Measurements from ENCODE around the gene STOML2.
A peak's percentile ranks its signal among the peaks of the same experiment; 100 is the strongest.

The STOML2 gene

GRCh38 chr9:35091536-35091935 lies 11.4 kb downstream of the STOML2 start:
- Histone ChIP-seq H3K36me3 (ENCODE audit: control insufficient read depth in 1 of 2, insufficient read depth in 2 of 2, low read length in 2 of 2) (peaks cover 26 to 69% of the 10 kb centered on the region in 2 donors), H3K4me1 (ENCODE audit: control insufficient read depth in 1 of 2, insufficient read depth in 2 of 2, low read length in 2 of 2) (peaks cover 7 to 9% of the 10 kb centered on the region in 2 donors), H3K4me3 (ENCODE audit: low read depth in 1 of 2, low read length in 2 of 2) (no peak overlapping the region), H3K9ac (ENCODE audit: low read depth in 1 of 2, low read length in 2 of 2) (no peak overlapping the region), H3K9me3 (ENCODE audit: control insufficient read depth in 1 of 2, low read length in 2 of 2) (no peaks in the 10 kb centered on the region), H3K27me3 (ENCODE audit: control insufficient read depth in 1 of 2, insufficient read depth in 2 of 2, low read length in 2 of 2) (no peaks in the 10 kb centered on the region), H3K27ac (ENCODE audit: low read depth, low read length) (no peak overlapping the region)

- no peaks in the 10 kb centered on the region for H3K4me1 ChIP-seq (ENCODE audit: control insufficient read depth in 1 of 2, insufficient read depth in 2 of 2, low read length in 2 of 2)
- H3K36me3 ChIP-seq (ENCODE audit: control insufficient read depth in 1 of 2, insufficient read depth in 2 of 2, low read length in 2 of 2) = peaks cover 29 to 69% of the 10 kb centered on the region in 2 donors
- H3K9me3 ChIP-seq (ENCODE audit: control insufficient read depth in 1 of 2, low read length in 2 of 2) = no peaks in the 10 kb centered on the region
- H3K9ac ChIP-seq (ENCODE audit: low read depth in 1 of 2, low read length in 2 of 2) = no peak overlapping the region
- no peak overlapping the region for H3K27ac ChIP-seq (ENCODE audit: low read depth, low read length)
- no peaks in the 10 kb centered on the region for H3K27me3 ChIP-seq (ENCODE audit: control insufficient read depth in 1 of 2, insufficient read depth in 2 of 2, low read length in 2 of 2)
- no peak overlapping the region for H3K4me3 ChIP-seq (ENCODE audit: low read depth in 1 of 2, low read length in 2 of 2)
These were observed 13.5 kb downstream of the STOML2 start for GRCh38 chr9:35089434-35089833.

- Histone ChIP-seq H3K27me3 (ENCODE audit: control insufficient read depth in 1 of 2, insufficient read depth in 2 of 2, low read length in 2 of 2) (no peaks in the 10 kb centered on the region), H3K4me1 (ENCODE audit: control insufficient read depth in 1 of 2, insufficient read depth in 2 of 2, low read length in 2 of 2) (peaks cover 0 to 3% of the 10 kb centered on the region in 2 donors), H3K9me3 (ENCODE audit: control insufficient read depth in 1 of 2, low read length in 2 of 2) (no peaks in the 10 kb centered on the region), H3K36me3 (ENCODE audit: control insufficient read depth in 1 of 2, insufficient read depth in 2 of 2, low read length in 2 of 2) (peaks cover 23 to 28% of the 10 kb centered on the region in 2 donors), H3K27ac (ENCODE audit: low read depth, low read length) (no peak overlapping the region), H3K4me3 (ENCODE audit: low read depth in 1 of 2, low read length in 2 of 2) (no peak overlapping the region), H3K9ac (ENCODE audit: low read depth in 1 of 2, low read length in 2 of 2) (no peak overlapping the region)
These were observed 17.9 kb downstream of the STOML2 start for GRCh38 chr9:35085078-35085477.

GRCh38 chr9:35079426-35080341 lies 23.2 kb downstream of the STOML2 start, which contains the start of gene FANCG:
Gene FANCG (minus strand): TSS chr9:35079942. CDS start chr9:35079524, 418 bp downstream.
- H3K4me3 ChIP-seq (ENCODE audit: low read depth in 1 of 2, low read length in 2 of 2) = peak within 1 kb of the TSS; percentile 84 to 92

GRCh38 chr9:35079041-35079425 lies 23.9 kb downstream of the STOML2 start:
- H3K4me3 ChIP-seq (ENCODE audit: low read depth in 1 of 2, low read length in 2 of 2) = peak overlapping the region; percentile 84 to 92
- H3K4me1 ChIP-seq (ENCODE audit: control insufficient read depth in 1 of 2, insufficient read depth in 2 of 2, low read length in 2 of 2) = peaks cover 11 to 20% of the 10 kb centered on the region in 2 donors
- no peak overlapping the region for H3K27ac ChIP-seq (ENCODE audit: low read depth, low read length)
- H3K9ac ChIP-seq (ENCODE audit: low read depth in 1 of 2, low read length in 2 of 2) = peak overlapping the region; percentile 70 to 88
- no peaks in the 10 kb centered on the region for H3K9me3 ChIP-seq (ENCODE audit: control insufficient read depth in 1 of 2, low read length in 2 of 2)
- H3K36me3 ChIP-seq (ENCODE audit: control insufficient read depth in 1 of 2, insufficient read depth in 2 of 2, low read length in 2 of 2) = peaks cover 0 to 20% of the 10 kb centered on the region in 2 donors
- H3K27me3 ChIP-seq (ENCODE audit: control insufficient read depth in 1 of 2, insufficient read depth in 2 of 2, low read length in 2 of 2) = no peaks in the 10 kb centered on the region

More at GRCh38 chr9:35079426-35080341, 23.2 kb downstream of the STOML2 start, which contains the start of gene FANCG:
- Histone ChIP-seq H3K9me3 (ENCODE audit: control insufficient read depth in 1 of 2, low read length in 2 of 2) (no peaks in the 10 kb centered on the region), H3K4me1 (ENCODE audit: control insufficient read depth in 1 of 2, insufficient read depth in 2 of 2, low read length in 2 of 2) (peaks cover 11 to 20% of the 10 kb centered on the region in 2 donors), H3K36me3 (ENCODE audit: control insufficient read depth in 1 of 2, insufficient read depth in 2 of 2, low read length in 2 of 2) (peaks cover 0 to 13% of the 10 kb centered on the region in 2 donors), H3K9ac (ENCODE audit: low read depth in 1 of 2, low read length in 2 of 2) (peak within 1 kb of the TSS; percentile 70 to 88), H3K27me3 (ENCODE audit: control insufficient read depth in 1 of 2, insufficient read depth in 2 of 2, low read length in 2 of 2) (no peaks in the 10 kb centered on the region), H3K27ac (ENCODE audit: low read depth, low read length) (peak within 1 kb of the TSS; percentile 54)

GRCh38 chr9:35078066-35078465 lies 24.9 kb downstream of the STOML2 start:
- Histone ChIP-seq H3K9me3 (ENCODE audit: control insufficient read depth in 1 of 2, low read length in 2 of 2) (no peaks in the 10 kb centered on the region), H3K27me3 (ENCODE audit: control insufficient read depth in 1 of 2, insufficient read depth in 2 of 2, low read length in 2 of 2) (no peaks in the 10 kb centered on the region), H3K27ac (ENCODE audit: low read depth, low read length) (no peak overlapping the region), H3K4me1 (ENCODE audit: control insufficient read depth in 1 of 2, insufficient read depth in 2 of 2, low read length in 2 of 2) (peaks cover 16 to 24% of the 10 kb centered on the region in 2 donors), H3K36me3 (ENCODE audit: control insufficient read depth in 1 of 2, insufficient read depth in 2 of 2, low read length in 2 of 2) (peaks cover 0 to 23% of the 10 kb centered on the region in 2 donors), H3K9ac (ENCODE audit: low read depth in 1 of 2, low read length in 2 of 2) (peak overlapping the region in 1 of 2 donors; percentile 88), H3K4me3 (ENCODE audit: low read depth in 1 of 2, low read length in 2 of 2) (peak overlapping the region; percentile 84 to 92)

GRCh38 chr9:35076848-35077247 lies 26.1 kb downstream of the STOML2 start:
- H3K9me3 ChIP-seq (ENCODE audit: control insufficient read depth in 1 of 2, low read length in 2 of 2) = no peaks in the 10 kb centered on the region
- H3K27me3 ChIP-seq (ENCODE audit: control insufficient read depth in 1 of 2, insufficient read depth in 2 of 2, low read length in 2 of 2) = no peaks in the 10 kb centered on the region
- no peak overlapping the region for H3K4me3 ChIP-seq (ENCODE audit: low read depth in 1 of 2, low read length in 2 of 2)
- H3K27ac ChIP-seq (ENCODE audit: low read depth, low read length) = no peak overlapping the region
- no peak overlapping the region for H3K9ac ChIP-seq (ENCODE audit: low read depth in 1 of 2, low read length in 2 of 2)
- H3K36me3 ChIP-seq (ENCODE audit: control insufficient read depth in 1 of 2, insufficient read depth in 2 of 2, low read length in 2 of 2) = peaks cover 0 to 23% of the 10 kb centered on the region in 2 donors
- H3K4me1 ChIP-seq (ENCODE audit: control insufficient read depth in 1 of 2, insufficient read depth in 2 of 2, low read length in 2 of 2) = peaks cover 20 to 27% of the 10 kb centered on the region in 2 donors

- H3K27ac ChIP-seq (ENCODE audit: low read depth, low read length) = no peak overlapping the region
- peaks cover 20 to 34% of the 10 kb centered on the region in 2 donors for H3K4me1 ChIP-seq (ENCODE audit: control insufficient read depth in 1 of 2, insufficient read depth in 2 of 2, low read length in 2 of 2)
- H3K9ac ChIP-seq (ENCODE audit: low read depth in 1 of 2, low read length in 2 of 2) = no peak overlapping the region
- H3K9me3 ChIP-seq (ENCODE audit: control insufficient read depth in 1 of 2, low read length in 2 of 2) = no peaks in the 10 kb centered on the region
- peaks cover 0 to 23% of the 10 kb centered on the region in 2 donors for H3K36me3 ChIP-seq (ENCODE audit: control insufficient read depth in 1 of 2, insufficient read depth in 2 of 2, low read length in 2 of 2)
- H3K27me3 ChIP-seq (ENCODE audit: control insufficient read depth in 1 of 2, insufficient read depth in 2 of 2, low read length in 2 of 2) = no peaks in the 10 kb centered on the region
- H3K4me3 ChIP-seq (ENCODE audit: low read depth in 1 of 2, low read length in 2 of 2) = no peak overlapping the region
These were observed 27.6 kb downstream of the STOML2 start for GRCh38 chr9:35075358-35075757.

- H3K9ac ChIP-seq (ENCODE audit: low read depth in 1 of 2, low read length in 2 of 2) = no peak overlapping the region
- H3K27me3 ChIP-seq (ENCODE audit: control insufficient read depth in 1 of 2, insufficient read depth in 2 of 2, low read length in 2 of 2) = no peaks in the 10 kb centered on the region
- peaks cover 4 to 23% of the 10 kb centered on the region in 2 donors for H3K36me3 ChIP-seq (ENCODE audit: control insufficient read depth in 1 of 2, insufficient read depth in 2 of 2, low read length in 2 of 2)
- no peak overlapping the region for H3K4me3 ChIP-seq (ENCODE audit: low read depth in 1 of 2, low read length in 2 of 2)
- no peak overlapping the region for H3K27ac ChIP-seq (ENCODE audit: low read depth, low read length)
- H3K4me1 ChIP-seq (ENCODE audit: control insufficient read depth in 1 of 2, insufficient read depth in 2 of 2, low read length in 2 of 2) = peaks cover 24 to 38% of the 10 kb centered on the region in 2 donors
- no peaks in the 10 kb centered on the region for H3K9me3 ChIP-seq (ENCODE audit: control insufficient read depth in 1 of 2, low read length in 2 of 2)
These were observed 28.1 kb downstream of the STOML2 start for GRCh38 chr9:35074791-35075190.

GRCh38 chr9:35074141-35074540 lies 28.8 kb downstream of the STOML2 start:
- no peak overlapping the region for H3K4me3 ChIP-seq (ENCODE audit: low read depth in 1 of 2, low read length in 2 of 2)
- no peaks in the 10 kb centered on the region for H3K9me3 ChIP-seq (ENCODE audit: control insufficient read depth in 1 of 2, low read length in 2 of 2)
- H3K27ac ChIP-seq (ENCODE audit: low read depth, low read length) = no peak overlapping the region
- no peak overlapping the region for H3K9ac ChIP-seq (ENCODE audit: low read depth in 1 of 2, low read length in 2 of 2)
- H3K4me1 ChIP-seq (ENCODE audit: control insufficient read depth in 1 of 2, insufficient read depth in 2 of 2, low read length in 2 of 2) = peaks cover 29 to 40% of the 10 kb centered on the region in 2 donors
- H3K36me3 ChIP-seq (ENCODE audit: control insufficient read depth in 1 of 2, insufficient read depth in 2 of 2, low read length in 2 of 2) = peaks cover 5 to 23% of the 10 kb centered on the region in 2 donors
- no peaks in the 10 kb centered on the region for H3K27me3 ChIP-seq (ENCODE audit: control insufficient read depth in 1 of 2, insufficient read depth in 2 of 2, low read length in 2 of 2)
